Hepatocyte (in vitro differentiated cells): ENCODE results near the gene CILP. TPM values are rescaled to one million over a fixed set of nuclear protein-coding genes. Genes with fewer than 3 reads are reported as not detected.

Experiments
- DNase-seq: peaks from one replicate; pipeline ENCODE4 v3.0.0-alpha.2; 2016; ENCODE audit warnings: low spot score
- H2AFZ ChIP-seq: fragments of 200-600 bp; sonication (generic); 2 replicates; pipeline ENCODE4 v1.6.0; 2016; ENCODE audit warnings: antibody characterized with exemption, mild to moderate bottlenecking
- H3K27ac ChIP-seq: fragments of 200-600 bp; sonication (generic); 2 replicates; pipeline ENCODE4 v1.5.1; 2016; ENCODE audit warnings: mild to moderate bottlenecking
- H3K27me3 ChIP-seq: fragments of 200-600 bp; sonication (generic); 2 replicates; pipeline ENCODE4 v1.6.1; 2016
- H3K36me3 ChIP-seq: fragments of 200-600 bp; sonication (generic); replicated peaks from 2 replicates; pipeline ENCODE4 v1.5.1; 2016; ENCODE audit warnings: low read depth; ENCODE audit not compliant: insufficient read depth
- H3K4me1 ChIP-seq: fragments of 200-600 bp; sonication (generic); 2 replicates; pipeline ENCODE4 v1.5.1; 2016; ENCODE audit warnings: mild to moderate bottlenecking, moderate library complexity; ENCODE audit not compliant: insufficient read depth
- H3K4me2 ChIP-seq: fragments of 200-600 bp; sonication (generic); 2 replicates; pipeline ENCODE4 v1.6.0; 2016
- H3K4me3 ChIP-seq: fragments of 200-600 bp; sonication (generic); 2 replicates; pipeline ENCODE4 v1.5.1; 2016; ENCODE audit warnings: mild to moderate bottlenecking
- H3K79me2 ChIP-seq: fragments of 200-600 bp; sonication (generic); 2 replicates; pipeline ENCODE4 v1.6.0; 2017; ENCODE audit warnings: mild to moderate bottlenecking
- H3K9me2 ChIP-seq: fragments of 200-600 bp; sonication (generic); replicated peaks from 2 replicates; pipeline ENCODE4 v1.6.0; 2017; ENCODE audit warnings: mild to moderate bottlenecking; ENCODE audit not compliant: insufficient read depth
- H3K9me3 ChIP-seq: fragments of 200-600 bp; sonication (generic); 2 replicates; pipeline ENCODE4 v1.5.1; 2016; ENCODE audit warnings: low read depth, mild to moderate bottlenecking
- H4K20me1 ChIP-seq: fragments of 200-600 bp; sonication (generic); 2 replicates; pipeline ENCODE4 v1.6.0; 2016; ENCODE audit warnings: mild to moderate bottlenecking; ENCODE audit not compliant: insufficient read depth, poor library complexity, severe bottlenecking
- EZH2 ChIP-seq: fragments of 200-600 bp; sonication (generic); IDR thresholded peaks from 2 replicates; pipeline ENCODE4 v1.6.1; 2016; ENCODE audit warnings: antibody characterized with exemption, mild to moderate bottlenecking, borderline replicate concordance
- EZH2phosphoT487 ChIP-seq: fragments of 200-600 bp; sonication (generic); IDR thresholded peaks from one replicate; pipeline ENCODE4 v1.6.1; 2018; ENCODE audit warnings: antibody characterized with exemption, mild to moderate bottlenecking, low read depth, moderate library complexity; ENCODE audit not compliant: unreplicated experiment, severe bottlenecking
- WGBS: methylation state at CpG from one replicate; pipeline ENCODE4 v1.1.6; 2016; ENCODE audit warnings: low lambda C conversion rate; ENCODE audit errors: missing lambda C conversion rate; 5-methylcytosine and 5-hydroxymethylcytosine counted together
- polyA plus RNA-seq: library from polyadenylated mRNA; unstranded; fragments of >200 nt; fragmentation: Nextera tagmentation; extraction: Ambion mirVana; gene quantifications from 2 replicates; pipeline ENCODE4 v1.2.1, GENCODE V29; 2016
- total RNA-seq: library from RNA; depleted of rRNA; stranded (reverse); fragments of >200 nt; gene quantifications from 2 replicates; pipeline ENCODE4 v1.2.3, GENCODE V29; 2014
- TF ChIP-seq, protein P1 (sequence below): fragments of 200-600 bp; sonication (generic); IDR thresholded peaks from 2 replicates; pipeline ENCODE4 v1.5.1; 2016; ENCODE audit warnings: antibody characterized with exemption, mild to moderate bottlenecking; ENCODE audit not compliant: poor library complexity

Gene CILP, protein sequence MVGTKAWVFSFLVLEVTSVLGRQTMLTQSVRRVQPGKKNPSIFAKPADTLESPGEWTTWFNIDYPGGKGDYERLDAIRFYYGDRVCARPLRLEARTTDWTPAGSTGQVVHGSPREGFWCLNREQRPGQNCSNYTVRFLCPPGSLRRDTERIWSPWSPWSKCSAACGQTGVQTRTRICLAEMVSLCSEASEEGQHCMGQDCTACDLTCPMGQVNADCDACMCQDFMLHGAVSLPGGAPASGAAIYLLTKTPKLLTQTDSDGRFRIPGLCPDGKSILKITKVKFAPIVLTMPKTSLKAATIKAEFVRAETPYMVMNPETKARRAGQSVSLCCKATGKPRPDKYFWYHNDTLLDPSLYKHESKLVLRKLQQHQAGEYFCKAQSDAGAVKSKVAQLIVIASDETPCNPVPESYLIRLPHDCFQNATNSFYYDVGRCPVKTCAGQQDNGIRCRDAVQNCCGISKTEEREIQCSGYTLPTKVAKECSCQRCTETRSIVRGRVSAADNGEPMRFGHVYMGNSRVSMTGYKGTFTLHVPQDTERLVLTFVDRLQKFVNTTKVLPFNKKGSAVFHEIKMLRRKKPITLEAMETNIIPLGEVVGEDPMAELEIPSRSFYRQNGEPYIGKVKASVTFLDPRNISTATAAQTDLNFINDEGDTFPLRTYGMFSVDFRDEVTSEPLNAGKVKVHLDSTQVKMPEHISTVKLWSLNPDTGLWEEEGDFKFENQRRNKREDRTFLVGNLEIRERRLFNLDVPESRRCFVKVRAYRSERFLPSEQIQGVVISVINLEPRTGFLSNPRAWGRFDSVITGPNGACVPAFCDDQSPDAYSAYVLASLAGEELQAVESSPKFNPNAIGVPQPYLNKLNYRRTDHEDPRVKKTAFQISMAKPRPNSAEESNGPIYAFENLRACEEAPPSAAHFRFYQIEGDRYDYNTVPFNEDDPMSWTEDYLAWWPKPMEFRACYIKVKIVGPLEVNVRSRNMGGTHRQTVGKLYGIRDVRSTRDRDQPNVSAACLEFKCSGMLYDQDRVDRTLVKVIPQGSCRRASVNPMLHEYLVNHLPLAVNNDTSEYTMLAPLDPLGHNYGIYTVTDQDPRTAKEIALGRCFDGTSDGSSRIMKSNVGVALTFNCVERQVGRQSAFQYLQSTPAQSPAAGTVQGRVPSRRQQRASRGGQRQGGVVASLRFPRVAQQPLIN
- total RNA-seq (62.9 and 67.1 TPM in 2 replicates), polyA plus RNA-seq (69.2 and 96.4 TPM in 2 replicates)

DNA sequence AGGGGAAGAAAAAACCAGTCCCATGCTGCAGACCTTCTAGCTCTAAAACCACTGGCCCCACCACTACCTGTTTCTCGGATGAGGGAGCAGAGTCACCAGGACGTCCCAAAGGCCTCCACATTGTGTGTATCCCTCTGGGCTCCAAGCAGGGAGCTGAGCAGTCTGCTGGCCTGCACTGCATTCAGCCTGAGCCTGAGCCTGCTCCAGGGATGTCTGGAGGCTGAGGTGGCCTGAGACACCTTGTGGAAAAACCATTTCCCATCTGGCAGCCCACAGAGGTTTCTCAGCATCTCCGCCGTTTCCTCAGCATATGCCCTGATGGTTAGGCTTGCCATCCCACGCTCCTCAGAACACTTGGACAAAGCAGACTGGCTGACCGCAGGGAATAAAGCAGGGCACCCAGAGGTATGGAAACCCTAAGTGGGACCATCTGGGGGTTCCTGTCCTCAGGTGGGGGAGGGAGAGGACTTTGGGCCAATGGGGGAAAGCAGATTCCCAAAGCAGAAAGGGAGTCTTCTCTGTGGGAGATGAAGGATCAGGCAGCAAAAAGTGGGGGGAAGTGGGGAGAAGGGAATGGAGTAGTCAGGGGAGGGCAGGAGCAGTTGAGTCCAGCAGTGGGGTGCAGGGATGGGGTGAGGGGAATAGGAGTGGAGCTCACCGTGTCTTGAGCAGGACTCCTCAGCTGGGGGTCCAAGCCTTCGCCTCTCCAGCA, at the start of gene CILP:
Gene CILP (minus strand): TSS at position 704 of the 712 bp plus-strand sequence. CDS start 1,718 bp downstream, outside the sequence.
- Histone ChIP-seq H2AFZ (no peak within 1 kb of the TSS), H4K20me1 (no peaks in the 10 kb centered on the region), H3K27me3 (no peaks in the 10 kb centered on the region), H3K9me2 (no peaks in the 10 kb centered on the region), H3K36me3 (no peaks in the 10 kb centered on the region), H3K79me2 (no peaks in the 10 kb centered on the region), H3K4me2 (peak within 1 kb of the TSS; percentile 60), H3K4me3 (no peak within 1 kb of the TSS), H3K27ac (peak within 1 kb of the TSS; percentile 65), H3K9me3 (no peaks in the 10 kb centered on the region), H3K4me1 (peaks cover 33% of the 10 kb centered on the region)
- TF ChIP-seq EZH2phosphoT487 = no peak
- TF ChIP-seq EZH2 = no peak
- DNase-seq = no peak
- WGBS = 79% methylated on average over 8 of the region's 8 CpGs

DNA sequence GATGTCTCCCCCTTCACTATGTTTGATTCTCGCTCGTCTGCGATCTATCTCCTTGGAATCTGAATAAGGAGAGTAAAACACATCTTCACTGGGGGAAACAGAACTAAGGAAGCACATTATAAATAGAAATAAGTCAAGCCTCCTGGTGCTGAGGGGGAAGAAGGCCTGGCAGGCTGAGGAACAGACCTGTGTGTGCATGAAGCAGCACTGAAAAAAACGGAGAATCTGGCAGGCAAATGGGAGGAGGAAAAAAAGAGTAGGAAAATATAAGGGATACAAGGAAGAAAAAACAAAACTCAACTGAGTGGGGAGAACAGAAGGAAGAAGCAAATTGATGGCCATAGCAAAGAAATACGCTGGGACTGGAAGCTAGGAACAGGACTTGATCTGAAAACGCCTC, 49.7 kb upstream of the CILP start:
- Histone ChIP-seq H3K36me3 (no peaks in the 10 kb centered on the region), H3K9me3 (no peaks in the 10 kb centered on the region), H3K27ac (no peak overlapping the region), H4K20me1 (no peaks in the 10 kb centered on the region), H3K4me2 (no peak overlapping the region), H3K9me2 (no peaks in the 10 kb centered on the region), H2AFZ (no peak overlapping the region), H3K4me1 (peaks cover 34% of the 10 kb centered on the region), H3K27me3 (no peaks in the 10 kb centered on the region), H3K79me2 (no peaks in the 10 kb centered on the region), H3K4me3 (no peak overlapping the region)
- DNase-seq = no peak
- TF ChIP-seq, protein P1, sequence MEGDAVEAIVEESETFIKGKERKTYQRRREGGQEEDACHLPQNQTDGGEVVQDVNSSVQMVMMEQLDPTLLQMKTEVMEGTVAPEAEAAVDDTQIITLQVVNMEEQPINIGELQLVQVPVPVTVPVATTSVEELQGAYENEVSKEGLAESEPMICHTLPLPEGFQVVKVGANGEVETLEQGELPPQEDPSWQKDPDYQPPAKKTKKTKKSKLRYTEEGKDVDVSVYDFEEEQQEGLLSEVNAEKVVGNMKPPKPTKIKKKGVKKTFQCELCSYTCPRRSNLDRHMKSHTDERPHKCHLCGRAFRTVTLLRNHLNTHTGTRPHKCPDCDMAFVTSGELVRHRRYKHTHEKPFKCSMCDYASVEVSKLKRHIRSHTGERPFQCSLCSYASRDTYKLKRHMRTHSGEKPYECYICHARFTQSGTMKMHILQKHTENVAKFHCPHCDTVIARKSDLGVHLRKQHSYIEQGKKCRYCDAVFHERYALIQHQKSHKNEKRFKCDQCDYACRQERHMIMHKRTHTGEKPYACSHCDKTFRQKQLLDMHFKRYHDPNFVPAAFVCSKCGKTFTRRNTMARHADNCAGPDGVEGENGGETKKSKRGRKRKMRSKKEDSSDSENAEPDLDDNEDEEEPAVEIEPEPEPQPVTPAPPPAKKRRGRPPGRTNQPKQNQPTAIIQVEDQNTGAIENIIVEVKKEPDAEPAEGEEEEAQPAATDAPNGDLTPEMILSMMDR = no peak
- no peak for TF ChIP-seq EZH2
- TF ChIP-seq EZH2phosphoT487 = no peak
- WGBS = 97% methylated on average over 6 of the region's 6 CpGs

DNA sequence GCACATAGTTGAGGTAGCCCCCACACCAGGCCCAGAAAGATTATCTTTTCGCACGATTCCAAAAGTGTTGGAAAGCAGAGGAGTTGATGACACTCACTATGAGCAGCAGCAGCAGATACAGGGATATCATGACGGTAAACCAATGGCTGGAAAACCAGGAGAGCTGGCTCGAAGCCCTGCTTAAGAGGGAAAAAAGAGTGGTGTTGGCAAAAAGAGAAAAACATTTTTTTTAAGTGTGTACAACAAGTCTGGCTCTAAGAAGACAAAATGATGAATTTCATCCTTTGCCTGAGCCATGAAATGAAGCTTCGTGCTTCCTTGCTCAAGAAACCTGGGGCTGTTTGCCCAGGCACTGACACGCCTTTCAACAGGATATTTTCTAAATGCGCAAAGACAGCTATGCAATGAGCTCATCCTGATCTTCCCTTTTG, 48.1 kb upstream of the CILP start:
- Histone ChIP-seq H2AFZ (no peak overlapping the region), H3K9me3 (no peaks in the 10 kb centered on the region), H3K27me3 (no peaks in the 10 kb centered on the region), H3K4me2 (peak overlapping the region; percentile 40), H3K4me1 (peaks cover 36% of the 10 kb centered on the region), H3K27ac (peak overlapping the region; percentile 86), H3K4me3 (no peak overlapping the region), H3K9me2 (no peaks in the 10 kb centered on the region), H3K79me2 (no peaks in the 10 kb centered on the region), H4K20me1 (no peaks in the 10 kb centered on the region), H3K36me3 (no peaks in the 10 kb centered on the region)
- WGBS = 72% methylated on average over 7 of the region's 7 CpGs
- TF ChIP-seq, protein P1 = no peak
- TF ChIP-seq EZH2 (no peak), EZH2phosphoT487 (no peak)
- DNase-seq = peak; percentile 51
